ENCODE results near the gene SREK1IP1.

Gene SREK1IP1

GRCh38 chr5:64671678-64672077 lies 96.8 kb downstream of the SREK1IP1 start:
- no peaks in the 10 kb centered on the region for H3K9me3 Mint-ChIP-seq
- no peaks in the 10 kb centered on the region for H3K36me3 Mint-ChIP-seq (ENCODE audit: low read depth)
- no peak overlapping the region for H3K4me3 Mint-ChIP-seq
- H3K4me1 Mint-ChIP-seq = no peaks in the 10 kb centered on the region
- H3K27me3 Mint-ChIP-seq (ENCODE audit: low read depth, poor library complexity) = peaks cover 7% of the 10 kb centered on the region
- TF ChIP-seq, protein P1, sequence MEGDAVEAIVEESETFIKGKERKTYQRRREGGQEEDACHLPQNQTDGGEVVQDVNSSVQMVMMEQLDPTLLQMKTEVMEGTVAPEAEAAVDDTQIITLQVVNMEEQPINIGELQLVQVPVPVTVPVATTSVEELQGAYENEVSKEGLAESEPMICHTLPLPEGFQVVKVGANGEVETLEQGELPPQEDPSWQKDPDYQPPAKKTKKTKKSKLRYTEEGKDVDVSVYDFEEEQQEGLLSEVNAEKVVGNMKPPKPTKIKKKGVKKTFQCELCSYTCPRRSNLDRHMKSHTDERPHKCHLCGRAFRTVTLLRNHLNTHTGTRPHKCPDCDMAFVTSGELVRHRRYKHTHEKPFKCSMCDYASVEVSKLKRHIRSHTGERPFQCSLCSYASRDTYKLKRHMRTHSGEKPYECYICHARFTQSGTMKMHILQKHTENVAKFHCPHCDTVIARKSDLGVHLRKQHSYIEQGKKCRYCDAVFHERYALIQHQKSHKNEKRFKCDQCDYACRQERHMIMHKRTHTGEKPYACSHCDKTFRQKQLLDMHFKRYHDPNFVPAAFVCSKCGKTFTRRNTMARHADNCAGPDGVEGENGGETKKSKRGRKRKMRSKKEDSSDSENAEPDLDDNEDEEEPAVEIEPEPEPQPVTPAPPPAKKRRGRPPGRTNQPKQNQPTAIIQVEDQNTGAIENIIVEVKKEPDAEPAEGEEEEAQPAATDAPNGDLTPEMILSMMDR (IDR thresholded peaks at IDR 0.05) = no peak
- no peak overlapping the region for H3K27ac Mint-ChIP-seq
- no peak for DNase-seq

DNA sequence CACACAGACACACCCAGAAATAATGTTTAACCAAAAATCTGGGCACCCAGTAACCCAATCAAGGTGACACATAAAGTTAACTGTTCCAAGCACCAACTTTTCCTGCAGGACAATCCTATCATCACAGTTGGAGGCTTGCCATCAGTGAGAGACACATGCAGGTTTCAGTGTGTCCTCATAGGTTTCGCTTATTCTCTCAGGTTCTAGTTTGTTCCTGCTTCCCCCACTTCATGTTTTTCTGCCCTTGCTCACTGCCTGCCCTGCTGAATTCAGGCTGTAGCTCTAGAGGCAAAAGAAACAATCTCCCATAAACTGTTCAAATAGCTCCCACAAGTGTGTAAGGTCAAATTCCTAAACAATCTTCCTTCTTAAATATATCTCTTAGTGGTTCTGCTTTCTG lies 98.2 kb downstream of the SREK1IP1 start:
- TF ChIP-seq, protein P1 (IDR thresholded peaks at IDR 0.05) = no peak
- Mint-ChIP-seq H3K27me3 (ENCODE audit: low read depth, poor library complexity) (peaks cover 4% of the 10 kb centered on the region), H3K4me1 (peaks cover 10% of the 10 kb centered on the region), H3K27ac (no peak overlapping the region), H3K9me3 (no peaks in the 10 kb centered on the region), H3K4me3 (no peak overlapping the region), H3K36me3 (ENCODE audit: low read depth) (no peaks in the 10 kb centered on the region)
- DNase-seq = no peak

All from nephron progenitor cell (in vitro differentiated cells).